K562 (cell line): ENCODE measurements around the gene SKA3. TPM values are rescaled to one million over a fixed set of nuclear protein-coding genes. Genes with fewer than 3 reads are reported as not detected.

Source experiments
- ATF4 ChIP-seq: fragments of 450-650 bp; formaldehyde crosslinking; IDR thresholded peaks from 2 replicates; pipeline ENCODE4 v1.4.0; 2022; ENCODE audit warnings: mild to moderate bottlenecking, moderate library complexity
- CBFB ChIP-seq: sonication (generic); formaldehyde crosslinking; IDR thresholded peaks from 2 replicates; pipeline ENCODE4 v1.4.0; 2020; ENCODE audit warnings: mild to moderate bottlenecking, missing genetic modification reagents
- FOXP1 ChIP-seq: sonication (generic); formaldehyde crosslinking; IDR thresholded peaks from 2 replicates; pipeline ENCODE4 v1.8.0; 2022; ENCODE audit warnings: mild to moderate bottlenecking, missing genetic modification reagents
- GTF2B ChIP-seq: IDR thresholded peaks from 2 replicates; pipeline ENCODE4 v1.6.1; 2011; ENCODE audit not compliant: insufficient read length; ENCODE audit errors: extremely low read depth
- HMG20A ChIP-seq: fragments of 450-650 bp; formaldehyde crosslinking; conservative IDR thresholded peaks from 2 replicates; pipeline ENCODE4 v1.4.0; 2020; ENCODE audit warnings: mild to moderate bottlenecking, mixed read lengths
- KDM1A ChIP-seq, 2 experiments: fragments of 450-650 bp; IDR thresholded peaks; 2 replicates each; pipeline ENCODE4 v1.6.1; 2016; ENCODE audit warnings: mild to moderate bottlenecking in 2 of 2
- MEF2D ChIP-seq: conservative IDR thresholded peaks from 2 replicates; pipeline ENCODE4 v1.6.1; 2016; ENCODE audit warnings: low read depth, missing genetic modification characterization, missing compliant biosample characterization
- MYC ChIP-seq, 2 experiments: fragments of 250-450 bp in 1 of 2; sonication (Bioruptor Pico) in 1 of 2; IDR thresholded peaks; 2 replicates each; pipeline versions ENCODE4 v1.5.1 to v1.6.1; 2012 to 2021; ENCODE audit warnings: low read depth in 2 of 2, borderline replicate concordance in 1 of 2, improper control_type of control experiment in 1 of 2, low read length in 1 of 2, mild to moderate bottlenecking in 1 of 2, moderate library complexity in 1 of 2
- STAT6 ChIP-seq: sonication (generic); formaldehyde crosslinking; IDR thresholded peaks from 2 replicates; pipeline ENCODE4 v1.8.1; 2023; ENCODE audit warnings: mild to moderate bottlenecking, missing genetic modification reagents
- TRIM24 ChIP-seq, 2 experiments: fragments of 450-650 bp; IDR thresholded peaks; 2 replicates each; pipeline ENCODE4 v1.6.1; 2016
- TRIM25 ChIP-seq: fragments of 450-650 bp; IDR thresholded peaks from 2 replicates; pipeline ENCODE4 v1.7.0; 2016; ENCODE audit warnings: borderline replicate concordance
- ZNF184 ChIP-seq: sonication (generic); formaldehyde crosslinking; IDR thresholded peaks from 2 replicates; pipeline ENCODE4 v1.5.0; 2020; ENCODE audit warnings: missing genetic modification reagents
- ZNF277 ChIP-seq: fragments of 250-450 bp; sonication (Bioruptor Pico); IDR thresholded peaks from 2 replicates; pipeline ENCODE4 v1.8.0; 2022; ENCODE audit warnings: inconsistent platforms, mild to moderate bottlenecking, moderate library complexity, borderline replicate concordance
- ZNF280B ChIP-seq: fragments of 250-450 bp; sonication (Bioruptor Pico); IDR thresholded peaks from 2 replicates; pipeline ENCODE4 v1.5.1; 2021; ENCODE audit warnings: mild to moderate bottlenecking
- ZNF311 ChIP-seq: fragments of 250-450 bp; sonication (Bioruptor Pico); IDR thresholded peaks from 2 replicates; pipeline ENCODE4 v1.4.0; 2020; ENCODE audit warnings: mild to moderate bottlenecking, moderate library complexity
- polyA plus RNA-seq, 8 experiments: library from polyadenylated mRNA; depleted of rRNA in 4 of 8; stranded (reverse) in 5 of 8; unstranded in 3 of 8; fragments of >200 nt; fragmentation: Nextera tagmentation in 2 of 8; fragmentation: Illumina TruSeq in 1 of 8; extraction: Ambion mirVana in 2 of 8; extraction: Trizol in 1 of 8; gene quantifications; 2 replicates each; pipeline versions ENCODE4 v1.2.1 to v1.2.3, GENCODE V29; 2011 to 2014; ENCODE audit warnings: inconsistent platforms in 1 of 8, missing spikeins in 1 of 8
- total RNA-seq, 7 experiments: library from RNA; depleted of rRNA in 6 of 7; stranded (reverse); fragments of >200 nt in 6 of 7; fragmentation: Illumina TruSeq in 2 of 7; extraction: Trizol in 2 of 7; gene quantifications; 2 replicates each; pipeline versions ENCODE4 v1.2.1 to v1.2.3, GENCODE V29; 2011 to 2021; ENCODE audit warnings: low replicate concordance in 1 of 7

Gene SKA3
- total and polyA plus RNA-seq, 9 of the 15 experiments (the other 6 are each of a cell fraction or from before 2014, with no cell fraction given), result 17.0 to 53.3 (median 29.9) TPM

- TF ChIP-seq GTF2B (no peak), CBFB (CRISPR knock-in tag) (no peak), ZNF277 (CRISPR knock-in tag) (no peak), MYC (IDR thresholded peaks at IDR 0.05; ENCODE audit: low read depth, low read length) (no peak), MYC (CRISPR knock-in tag; IDR thresholded peaks at IDR 0.05; ENCODE audit: borderline replicate concordance, low read depth) (no peak), TRIM24 (IDR thresholded peaks at IDR 0.05) (peak; percentile 74 to 86; a peak in 2 of 4 replicates), ZNF311 (CRISPR knock-in tag) (no peak), STAT6 (CRISPR knock-in tag) (no peak), KDM1A (IDR thresholded peaks at IDR 0.05) (no peak), ZNF184 (CRISPR knock-in tag) (no peak), ATF4 (CRISPR knock-in tag) (peak; percentile 79), HMG20A (CRISPR knock-in tag) (no peak), ZNF280B (CRISPR knock-in tag) (no peak), TRIM25 (no peak), MEF2D (tag) (no peak), FOXP1 (CRISPR knock-in tag) (no peak)
These were observed 56.2 kb downstream of the SKA3 start (continued) for GRCh38 chr13:21120191-21120590.
